Renal cortex interstitium (tissue), 15 donors: Measurements from ENCODE around the gene MYOM3. TPM values are rescaled to one million over a fixed set of nuclear protein-coding genes. Genes with fewer than 3 reads are reported as not detected.

Source experiments
- DNase-seq, 11 donors: peaks; one replicate each; pipeline ENCODE4 v3.0.0-alpha.2; 2013; ENCODE audit warnings: low read depth in 9 of 11, low spot score in 4 of 11; ENCODE audit errors: extremely low read depth in 1 of 11
- long read RNA-seq, 16 experiments: transcript quantifications; one replicate each; lab custom pipeline, GENCODE V29; 2026
- polyA plus RNA-seq, 3 donors: library from polyadenylated mRNA; unstranded; fragments of 120-200 nt; gene quantifications; one replicate each; pipeline ENCODE4 v1.2.1, GENCODE V29; 2013; ENCODE audit not compliant: insufficient read length in 3 of 3

The MYOM3 gene
- polyA plus RNA-seq: 10 to 100 TPM; 18.5 to 32.8 (median 29.9) TPM
- long read RNA-seq, donor 1: 0 reads
- long read RNA-seq, donor 2: 0 reads
- long read RNA-seq, donor 3, full-length matches to known transcripts: 1 of 1 reads
- long read RNA-seq, donor 3, partial matches to known transcripts: 0 of 1 reads
- long read RNA-seq, donor 3, other reads (novel, unspliced or antisense): 0 of 1 reads
- long read RNA-seq, donor 4: 0 reads
- long read RNA-seq, donor 5: 0 reads
- long read RNA-seq, donor 6: 0 reads
- long read RNA-seq, donor 7: 0 reads
- long read RNA-seq, donor 8: 0 reads
- long read RNA-seq, donor 9, full-length matches to known transcripts: 1 of 1 reads
- long read RNA-seq, donor 9, partial matches to known transcripts: 0 of 1 reads
- long read RNA-seq, donor 9, other reads (novel, unspliced or antisense): 0 of 1 reads
- long read RNA-seq, donor 10: 0 reads
- long read RNA-seq, donor 11: 0 reads
- long read RNA-seq, donor 12: 0 reads
- long read RNA-seq, donor 13: 0 reads
- long read RNA-seq, donor 14: 0 reads
- long read RNA-seq, donor 15, partial matches to known transcripts: 15 of 15 reads
- long read RNA-seq, donor 15, other reads (novel, unspliced or antisense): 0 of 15 reads
- long read RNA-seq, donor 16: 0 reads

- peak in 2 of 11 donors; percentile 55 to 65 for DNase-seq
Measured at GRCh38 chr1:24111996-24112779, at the start of gene MYOM3. TSS of gene MYOM3 (minus strand) at chr1:24112135. CDS start at chr1:24108636, 3,499 bp downstream.

DNA sequence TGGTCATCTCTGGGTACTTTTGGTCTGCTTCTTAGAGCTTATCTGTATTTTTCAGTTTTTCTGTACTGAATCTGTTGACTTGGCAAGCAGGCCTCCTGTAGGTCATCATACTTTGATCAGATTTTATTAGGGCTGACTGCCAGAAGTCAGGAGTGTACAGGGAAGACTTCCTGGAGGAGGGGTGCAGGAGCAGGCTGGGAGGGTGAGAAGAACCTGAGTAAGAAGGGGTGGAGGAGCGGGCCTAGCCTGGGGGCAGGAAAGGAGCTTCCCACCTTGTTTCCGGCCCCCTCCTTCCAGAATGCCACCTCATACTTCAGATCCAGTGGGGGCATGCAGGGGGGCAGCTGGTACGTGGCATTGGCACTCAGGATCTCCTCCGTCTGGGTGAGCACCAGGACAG lies 49.3 kb upstream of the MYOM3 start:
- DNase-seq: no peak

DNA sequence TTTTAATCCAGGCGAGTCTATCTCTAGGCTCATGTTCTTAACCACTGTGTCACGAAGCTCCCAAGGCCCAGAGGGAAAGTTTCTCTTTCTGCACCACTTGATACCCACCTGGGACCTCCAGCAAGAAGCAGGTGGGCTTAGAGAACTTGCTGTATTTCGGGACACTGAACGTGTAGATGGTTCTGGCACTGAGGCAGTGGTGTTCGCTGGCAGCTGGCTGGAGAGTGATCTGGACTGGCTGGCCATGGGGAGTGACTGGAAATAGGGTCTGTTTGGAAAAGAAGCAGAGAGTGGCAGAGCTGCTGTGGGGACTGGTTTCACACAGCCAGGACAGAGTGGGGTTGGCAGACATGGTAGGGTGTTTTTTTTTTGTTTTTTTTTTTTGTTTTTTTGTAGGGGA lies 47.4 kb upstream of the MYOM3 start:
- no peak for DNase-seq

- DNase-seq: no peak
Measured at GRCh38 chr1:24157918-24158481, 46.1 kb upstream of the MYOM3 start.

DNA sequence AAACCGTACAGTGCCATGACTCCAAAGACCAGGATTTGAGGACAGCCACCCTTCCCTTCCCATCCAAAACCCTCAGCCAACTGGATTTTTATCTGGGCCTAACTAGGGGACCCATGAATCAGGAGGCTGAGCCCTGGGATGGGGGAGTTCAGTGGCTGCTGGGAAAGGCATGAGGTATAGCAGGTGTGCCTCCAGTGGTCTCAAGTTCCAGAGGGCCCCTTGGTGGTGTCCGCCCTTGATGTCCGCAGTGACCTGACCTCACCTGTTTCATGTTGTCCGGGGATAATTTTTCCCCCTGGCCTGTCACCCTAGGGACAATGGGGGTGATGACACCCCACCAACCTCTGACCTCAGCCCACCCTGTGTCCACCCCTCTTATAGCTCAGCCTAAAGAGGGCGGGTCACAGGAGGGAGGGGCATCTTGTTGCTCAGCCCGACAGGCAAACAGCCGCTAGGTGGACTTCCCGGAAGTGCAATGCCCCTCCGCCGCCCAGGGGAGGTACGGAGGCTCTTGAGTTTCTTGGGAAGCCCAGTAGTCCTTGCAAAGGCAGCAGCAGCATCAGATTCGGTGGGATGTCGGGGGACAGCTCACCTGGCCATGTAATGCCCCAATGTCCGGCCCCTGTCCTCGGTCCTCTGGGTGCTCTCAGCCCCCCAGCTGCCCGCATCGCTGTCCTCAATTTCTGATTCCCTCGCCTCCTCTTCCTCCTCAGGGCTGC lies 44.8 kb upstream of the MYOM3 start:
- no peak for DNase-seq

- no peak for DNase-seq
Measured at GRCh38 chr1:24155011-24155782, 43.3 kb upstream of the MYOM3 start.

- DNase-seq: no peak
Measured at GRCh38 chr1:24154215-24154614, 42.3 kb upstream of the MYOM3 start.

GRCh38 chr1:24152631-24153494 lies 40.9 kb upstream of the MYOM3 start:
- no peak for DNase-seq

- peak; percentile 17 to 84 (median 65) for DNase-seq
Measured at GRCh38 chr1:24151175-24151533, 39.2 kb upstream of the MYOM3 start.

DNA sequence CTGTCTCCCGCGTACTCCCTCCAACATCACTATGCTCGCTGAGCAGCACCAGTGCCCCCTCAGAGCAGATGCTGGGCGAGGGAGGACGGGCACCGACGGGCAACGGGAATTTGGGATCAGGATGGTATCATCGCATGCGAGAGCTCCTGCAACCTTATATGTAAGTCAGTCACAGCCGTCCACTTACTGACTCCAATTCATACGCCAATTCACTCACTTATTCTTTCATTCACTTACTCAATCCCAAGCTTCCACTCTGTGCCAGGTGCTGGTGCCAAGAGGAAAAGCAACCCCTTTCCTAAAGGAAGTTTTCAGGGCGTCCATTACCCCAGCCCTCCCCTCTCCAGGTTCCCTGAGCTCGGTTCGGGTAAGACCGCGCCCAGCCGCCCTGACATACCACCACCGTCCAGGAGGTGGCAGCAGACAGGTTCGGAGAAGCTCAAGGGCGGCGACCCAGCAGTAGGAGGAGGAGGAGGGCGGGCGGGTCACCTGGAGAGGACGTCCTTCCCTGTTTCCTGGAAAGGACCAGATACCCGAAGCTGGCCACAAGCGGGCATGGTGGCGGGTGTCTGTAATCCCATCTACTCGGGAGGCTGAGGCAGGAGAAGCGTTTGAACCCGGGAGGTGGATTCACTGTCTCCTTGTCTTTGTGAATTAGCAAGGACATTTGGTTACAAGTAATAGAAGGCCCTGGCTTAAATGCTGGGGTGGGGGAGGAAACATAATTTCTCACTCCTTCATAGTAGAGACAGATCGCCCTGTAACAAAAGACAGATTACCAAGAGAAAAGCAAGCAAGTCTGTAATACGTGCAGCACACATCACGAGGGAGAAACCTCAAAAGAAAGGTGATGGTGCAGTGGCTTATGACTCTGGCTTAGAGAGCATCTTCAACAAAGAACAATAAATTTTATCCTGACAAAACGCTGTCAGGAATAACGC lies 38.6 kb upstream of the MYOM3 start:
- peak; percentile 66 to 86 (median 81) for DNase-seq

DNA sequence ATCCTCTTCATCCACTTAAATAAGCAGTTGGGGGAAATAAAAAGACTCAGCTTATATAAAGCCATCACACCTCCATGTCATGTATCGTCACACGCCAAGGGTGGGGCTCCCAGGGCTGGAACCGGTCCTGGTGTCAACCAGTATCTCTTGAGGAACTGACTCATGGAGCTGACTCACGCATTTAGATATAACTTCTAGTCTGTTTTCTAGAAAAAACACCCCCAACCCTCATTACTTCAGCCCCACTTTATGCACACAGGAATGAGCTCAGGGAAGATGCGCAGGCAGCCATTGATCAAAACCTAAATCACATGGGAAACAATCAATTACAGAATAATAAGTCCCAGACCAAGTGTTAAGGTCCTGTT lies 37.9 kb upstream of the MYOM3 start:
- no peak for DNase-seq

- no peak for DNase-seq
Measured at GRCh38 chr1:24147816-24148215, 35.9 kb upstream of the MYOM3 start.

DNA sequence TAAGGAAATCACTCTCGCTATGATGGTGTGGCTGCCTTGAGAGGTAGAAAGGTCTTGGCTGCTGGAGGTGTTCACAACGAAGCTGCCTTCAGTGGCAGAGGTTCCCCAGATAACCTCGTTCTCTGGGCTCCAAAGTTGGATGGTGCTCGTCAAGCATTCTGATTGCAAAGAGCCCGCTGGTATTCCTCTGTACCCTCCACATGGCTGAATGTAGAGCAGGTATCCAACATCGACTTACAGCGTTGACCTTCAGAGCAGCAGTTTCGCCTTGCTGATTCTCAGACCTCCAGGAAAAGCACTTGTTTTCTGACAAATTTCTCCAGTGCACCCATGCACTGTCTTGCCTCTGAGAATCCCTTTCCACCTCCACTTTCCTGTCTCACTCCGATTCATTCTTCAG lies 35.3 kb upstream of the MYOM3 start:
- no peak for DNase-seq

- DNase-seq: no peak
Measured at GRCh38 chr1:24142546-24143534, 30.9 kb upstream of the MYOM3 start, which contains the start of gene IL22RA1. TSS of gene IL22RA1 (minus strand) at chr1:24143140. CDS start at chr1:24143082, 58 bp downstream.
